Measurements from ENCODE around the gene OGT. TPM values are rescaled to one million over a fixed set of nuclear protein-coding genes. Genes with fewer than 3 reads are reported as not detected.
"Not testable (repeated sequence)": the region's sequence is repeated elsewhere in the genome, so short reads cannot be mapped to it uniquely, and the experiment has no call there.

Gene OGT
- 64.2 TPM for total RNA-seq

DNA sequence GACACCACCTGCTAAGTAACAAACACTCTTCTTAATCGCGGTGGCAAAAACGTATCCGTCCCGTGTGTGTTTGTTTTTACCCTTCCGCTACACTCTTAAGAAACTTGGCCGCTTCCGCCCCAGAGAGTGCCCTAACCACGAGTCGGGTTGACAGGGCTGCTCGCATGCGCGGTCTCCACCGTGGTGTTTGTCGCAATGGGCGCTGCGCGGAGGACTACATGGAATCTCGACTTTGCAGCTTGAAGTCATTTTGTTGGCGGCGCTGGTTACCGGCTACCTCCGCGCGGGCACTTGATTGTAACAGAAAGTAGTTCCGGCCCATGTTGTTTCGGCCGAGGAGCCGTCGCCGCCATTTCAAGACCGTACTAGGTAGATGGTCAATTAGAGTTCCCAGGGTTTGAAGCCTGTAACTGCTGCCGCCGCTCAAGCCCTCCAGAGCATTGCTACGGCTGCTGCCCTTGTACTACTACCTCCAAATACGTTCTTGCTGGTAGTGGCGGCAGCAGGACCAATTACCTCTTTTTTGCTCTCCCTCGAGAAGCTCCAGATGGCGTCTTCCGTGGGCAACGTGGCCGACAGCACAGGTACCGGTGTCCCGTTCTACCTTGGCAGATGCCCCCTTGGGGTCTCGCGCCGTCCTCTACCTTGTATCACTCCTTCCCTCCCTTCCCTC lies at the start of gene OGT:
TSS of gene OGT (plus strand) at position 352 of the 673 bp plus-strand sequence. CDS start at position 548, 196 bp downstream.
- no peaks in the 10 kb centered on the region for H3K4me1 ChIP-seq
- H3K9me3 ChIP-seq = no peaks in the 10 kb centered on the region
- intact Hi-C loops (cut with DNase I) = loop anchor here (1.0 to 10.0 kb wide), 4 partner anchors 10 to 251 kb away; partner anchors contain the start of genes NONO and TAF1
- H3K36me3 ChIP-seq = no peaks in the 10 kb centered on the region
- H3K27me3 ChIP-seq = no peaks in the 10 kb centered on the region
- TF ChIP-seq, protein P1, sequence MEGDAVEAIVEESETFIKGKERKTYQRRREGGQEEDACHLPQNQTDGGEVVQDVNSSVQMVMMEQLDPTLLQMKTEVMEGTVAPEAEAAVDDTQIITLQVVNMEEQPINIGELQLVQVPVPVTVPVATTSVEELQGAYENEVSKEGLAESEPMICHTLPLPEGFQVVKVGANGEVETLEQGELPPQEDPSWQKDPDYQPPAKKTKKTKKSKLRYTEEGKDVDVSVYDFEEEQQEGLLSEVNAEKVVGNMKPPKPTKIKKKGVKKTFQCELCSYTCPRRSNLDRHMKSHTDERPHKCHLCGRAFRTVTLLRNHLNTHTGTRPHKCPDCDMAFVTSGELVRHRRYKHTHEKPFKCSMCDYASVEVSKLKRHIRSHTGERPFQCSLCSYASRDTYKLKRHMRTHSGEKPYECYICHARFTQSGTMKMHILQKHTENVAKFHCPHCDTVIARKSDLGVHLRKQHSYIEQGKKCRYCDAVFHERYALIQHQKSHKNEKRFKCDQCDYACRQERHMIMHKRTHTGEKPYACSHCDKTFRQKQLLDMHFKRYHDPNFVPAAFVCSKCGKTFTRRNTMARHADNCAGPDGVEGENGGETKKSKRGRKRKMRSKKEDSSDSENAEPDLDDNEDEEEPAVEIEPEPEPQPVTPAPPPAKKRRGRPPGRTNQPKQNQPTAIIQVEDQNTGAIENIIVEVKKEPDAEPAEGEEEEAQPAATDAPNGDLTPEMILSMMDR (IDR thresholded peaks at IDR 0.05) = no peak
- H3K27ac ChIP-seq = peak within 1 kb of the TSS; percentile 86 to 90
- H3K4me3 ChIP-seq = peak within 1 kb of the TSS; percentile 52 to 72
- DNase-seq (ENCODE audit: low spot score in 2 of 2) = peak; percentile 77 to 97

DNA sequence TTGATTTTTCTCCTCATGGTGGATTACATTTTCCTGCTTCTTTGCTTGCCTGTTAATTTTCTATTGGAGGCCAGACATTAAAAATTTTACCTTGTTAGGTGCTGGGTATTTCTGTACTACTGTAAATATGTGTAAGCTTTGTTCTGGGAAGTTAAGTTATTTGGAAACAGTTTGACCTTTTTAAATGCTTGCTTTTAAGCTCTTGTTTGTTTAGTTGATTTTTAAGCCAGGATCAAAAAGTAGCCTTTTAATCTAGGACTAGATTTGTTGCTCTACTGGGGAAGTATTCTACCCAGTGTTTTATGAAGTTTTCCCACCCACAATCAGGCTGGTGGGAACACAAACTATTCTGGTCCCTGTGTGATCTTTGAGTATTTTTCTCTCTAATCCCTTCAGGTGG lies 45.1 kb upstream of the OGT start:
- Histone ChIP-seq H3K4me1 (no peaks in the 10 kb centered on the region), H3K27ac (no peak overlapping the region), H3K4me3 (no peak overlapping the region), H3K27me3 (no peaks in the 10 kb centered on the region), H3K36me3 (no peaks in the 10 kb centered on the region), H3K9me3 (no peaks in the 10 kb centered on the region)
- no peak for DNase-seq (ENCODE audit: low spot score in 2 of 2)
- intact Hi-C loops (cut with DNase I) = no loop called here
- TF ChIP-seq, protein P1 (IDR thresholded peaks at IDR 0.05) = no peak

DNA sequence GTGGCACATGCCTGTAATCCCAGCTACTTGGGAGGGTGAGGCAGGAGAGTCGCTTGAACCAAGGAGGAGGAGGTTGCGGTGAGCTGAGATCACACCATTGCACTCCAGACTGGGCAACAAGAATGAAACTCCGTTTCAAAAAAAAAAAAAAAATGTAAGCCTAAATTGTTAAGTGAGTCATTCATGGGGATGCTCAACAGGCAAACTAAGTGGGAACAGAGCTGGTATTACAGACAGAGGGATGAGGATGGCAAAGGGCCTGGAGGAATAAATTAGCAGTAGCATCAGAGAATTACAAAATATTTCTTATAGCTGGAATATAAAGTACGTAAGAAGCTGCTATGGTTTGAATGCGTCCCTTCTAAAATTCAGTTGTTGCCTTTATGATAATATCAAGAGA lies 43.4 kb upstream of the OGT start:
- no peak overlapping the region for H3K27ac ChIP-seq
- DNase-seq (ENCODE audit: low spot score in 2 of 2) = no peak
- no peaks in the 10 kb centered on the region for H3K36me3 ChIP-seq
- H3K9me3 ChIP-seq = no peaks in the 10 kb centered on the region
- intact Hi-C loops (cut with DNase I) = no loop called here
- no peak overlapping the region for H3K4me3 ChIP-seq
- no peaks in the 10 kb centered on the region for H3K27me3 ChIP-seq
- no peaks in the 10 kb centered on the region for H3K4me1 ChIP-seq
- TF ChIP-seq, protein P1 (IDR thresholded peaks at IDR 0.05) = no peak

GRCh38 chrX:71492231-71493065 lies 40.5 kb upstream of the OGT start:
- DNase-seq (ENCODE audit: low spot score in 2 of 2) = peak in 1 of 2 donors; percentile 72
- peak overlapping the region; percentile 55 to 67 for H3K4me3 ChIP-seq
- TF ChIP-seq, protein P1 (IDR thresholded peaks at IDR 0.05) = no peak
- no peaks in the 10 kb centered on the region for H3K9me3 ChIP-seq
- intact Hi-C loops (cut with DNase I) = loop anchor here (5.0 kb wide), 1 partner anchor 40 kb away; the partner anchor contains the start of gene OGT
- H3K36me3 ChIP-seq = no peaks in the 10 kb centered on the region
- H3K27ac ChIP-seq = peak overlapping the region; percentile 24 to 38
- no peaks in the 10 kb centered on the region for H3K27me3 ChIP-seq
- no peaks in the 10 kb centered on the region for H3K4me1 ChIP-seq

DNA sequence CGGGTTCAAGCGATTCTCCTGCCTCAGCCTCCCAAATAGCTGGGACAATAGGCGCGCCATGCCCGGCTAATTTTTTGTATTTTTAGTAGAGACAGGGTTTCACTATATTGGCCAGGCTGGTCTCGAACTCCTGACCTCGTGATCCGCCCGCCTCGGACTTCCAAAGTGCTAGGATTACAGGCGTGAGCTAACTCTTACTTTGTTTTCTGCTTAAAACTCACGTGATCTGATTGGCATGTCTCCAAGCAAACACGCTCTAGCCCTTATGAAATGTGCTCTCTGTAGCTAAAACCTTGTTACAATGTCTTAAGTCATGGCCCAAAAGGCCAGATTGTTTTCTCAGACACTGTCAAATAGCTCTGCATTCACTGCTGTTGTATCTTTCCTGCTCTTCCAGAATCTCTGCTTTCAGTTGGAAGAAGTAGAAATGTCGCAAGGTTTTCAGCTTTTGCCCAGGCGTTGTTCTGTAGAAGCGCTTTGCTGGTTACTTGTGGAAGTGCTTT lies 39.7 kb upstream of the OGT start:
- peak in 1 of 2 donors; percentile 64 for DNase-seq (ENCODE audit: low spot score in 2 of 2)
- Histone ChIP-seq H3K4me1 (no peaks in the 10 kb centered on the region), H3K4me3 (peak overlapping the region; percentile 55 to 67), H3K27me3 (no peaks in the 10 kb centered on the region), H3K27ac (peak overlapping the region in 1 of 2 donors; percentile 43), H3K36me3 (no peaks in the 10 kb centered on the region), H3K9me3 (no peaks in the 10 kb centered on the region)
- TF ChIP-seq, protein P1 (IDR thresholded peaks at IDR 0.05) = no peak
- intact Hi-C loops (cut with DNase I) = loop anchor here (5.0 kb wide), 1 partner anchor 39 kb away; the partner anchor contains the start of gene OGT

GRCh38 chrX:71495979-71496378 lies 36.9 kb upstream of the OGT start:
- DNase-seq (ENCODE audit: low spot score in 2 of 2); H3K4me1 ChIP-seq; intact Hi-C loops (cut with DNase I); H3K36me3 ChIP-seq; H3K27ac ChIP-seq; H3K27me3 ChIP-seq; H3K9me3 ChIP-seq; H3K4me3 ChIP-seq: not testable (repeated sequence)
